Astrocyte of the cerebellum (primary cell): Measurements from ENCODE around the gene DENND10.

Experiments
- DNase-seq: peaks from one replicate; pipeline ENCODE4 v3.0.0-alpha.2; 2011; ENCODE audit warnings: low read depth
- H3K4me3 ChIP-seq: 2 replicates; pipeline ENCODE4 v1.5.1; 2011; ENCODE audit warnings: mild to moderate bottlenecking, low read depth, low read length, moderate library complexity
- in situ Hi-C: cut with HindIII; loops from 2 replicates; pipeline ENCODE4 v1.10.0; 2017; ENCODE audit warnings: low sequenced_read_pairs
- TF ChIP-seq, protein P1 (sequence below): IDR thresholded peaks from 2 replicates; pipeline ENCODE4 v1.5.1; 2012; ENCODE audit warnings: low read length, low read depth, moderate library complexity, mild to moderate bottlenecking; ENCODE audit errors: missing control alignments

The DENND10 gene

DNA sequence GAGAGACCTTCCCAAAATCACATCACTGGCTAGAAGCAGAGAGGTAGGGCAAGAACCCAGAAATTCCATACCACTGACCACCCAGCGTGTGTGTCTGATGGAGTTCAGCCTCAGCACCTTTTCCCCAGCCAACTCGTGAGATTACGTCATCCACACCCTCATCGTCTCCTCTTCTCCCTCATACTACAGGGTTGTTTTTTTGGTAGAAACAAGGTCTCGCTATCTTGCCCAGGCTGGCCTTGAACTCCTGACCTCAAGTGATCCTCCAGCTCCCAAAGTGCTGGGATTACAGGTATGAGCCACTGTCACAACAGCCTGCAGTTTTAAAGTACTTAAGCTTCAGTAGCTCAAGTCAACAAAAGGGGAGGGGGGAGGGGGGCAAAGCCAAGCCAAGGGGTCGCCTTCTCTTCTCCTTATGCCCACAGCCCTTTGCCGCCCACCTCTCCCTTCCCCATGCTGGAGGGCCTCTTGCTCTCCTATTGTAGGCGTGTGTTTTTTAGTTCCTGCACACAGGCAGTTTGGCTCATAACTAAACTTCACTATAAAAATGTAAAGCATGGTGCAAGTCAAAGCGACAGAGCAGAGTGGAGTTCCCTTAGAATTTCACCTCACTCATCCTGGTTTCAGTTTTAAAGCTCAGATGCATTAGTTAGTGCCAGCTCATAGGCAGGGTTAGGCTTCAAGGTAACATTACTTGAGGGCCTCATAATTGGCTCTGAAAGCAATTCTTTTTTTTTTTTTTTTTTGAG is 79.9 kb downstream of the DENND10 start:
- TF ChIP-seq, protein P1, sequence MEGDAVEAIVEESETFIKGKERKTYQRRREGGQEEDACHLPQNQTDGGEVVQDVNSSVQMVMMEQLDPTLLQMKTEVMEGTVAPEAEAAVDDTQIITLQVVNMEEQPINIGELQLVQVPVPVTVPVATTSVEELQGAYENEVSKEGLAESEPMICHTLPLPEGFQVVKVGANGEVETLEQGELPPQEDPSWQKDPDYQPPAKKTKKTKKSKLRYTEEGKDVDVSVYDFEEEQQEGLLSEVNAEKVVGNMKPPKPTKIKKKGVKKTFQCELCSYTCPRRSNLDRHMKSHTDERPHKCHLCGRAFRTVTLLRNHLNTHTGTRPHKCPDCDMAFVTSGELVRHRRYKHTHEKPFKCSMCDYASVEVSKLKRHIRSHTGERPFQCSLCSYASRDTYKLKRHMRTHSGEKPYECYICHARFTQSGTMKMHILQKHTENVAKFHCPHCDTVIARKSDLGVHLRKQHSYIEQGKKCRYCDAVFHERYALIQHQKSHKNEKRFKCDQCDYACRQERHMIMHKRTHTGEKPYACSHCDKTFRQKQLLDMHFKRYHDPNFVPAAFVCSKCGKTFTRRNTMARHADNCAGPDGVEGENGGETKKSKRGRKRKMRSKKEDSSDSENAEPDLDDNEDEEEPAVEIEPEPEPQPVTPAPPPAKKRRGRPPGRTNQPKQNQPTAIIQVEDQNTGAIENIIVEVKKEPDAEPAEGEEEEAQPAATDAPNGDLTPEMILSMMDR: no peak
- in situ Hi-C loops: no loop called here
- no peak overlapping the region for H3K4me3 ChIP-seq
- no peak for DNase-seq
